GM23338 (cell line): ENCODE measurements around the gene HTR2A. TPM values are rescaled to one million over a fixed set of nuclear protein-coding genes. Genes with fewer than 3 reads are reported as not detected.

ENCODE experiments used
- ATAC-seq: fragments of 200-7000 bp; cut with Tn5 transposase; 3 replicates; pipeline ENCODE4 v1.9.1; 2020
- DNase-seq: peaks from one replicate; pipeline ENCODE4 v3.0.0-alpha.2; 2015; ENCODE audit warnings: low spot score
- H2AFZ ChIP-seq: fragments of 200-600 bp; sonication (generic); 2 replicates; pipeline ENCODE4 v1.8.0; 2016; ENCODE audit warnings: antibody characterized with exemption, mild to moderate bottlenecking, moderate library complexity
- H3F3A ChIP-seq: fragments of 200-600 bp; sonication (generic); replicated peaks from 2 replicates; pipeline ENCODE4 v1.8.0; 2017; ENCODE audit warnings: antibody characterized with exemption, mixed run types, low read depth
- H3K27ac ChIP-seq: fragments of 200-600 bp; sonication (generic); 2 replicates; pipeline ENCODE4 v1.6.1; 2016; ENCODE audit warnings: low read depth
- H3K27me3 ChIP-seq: fragments of 200-600 bp; sonication (generic); 2 replicates; pipeline ENCODE4 v1.8.0; 2016; ENCODE audit warnings: mild to moderate bottlenecking, mixed run types, moderate library complexity; ENCODE audit not compliant: insufficient read depth
- H3K36me3 ChIP-seq: fragments of 200-600 bp; sonication (generic); 2 replicates; pipeline ENCODE4 v1.8.0; 2016; ENCODE audit warnings: mild to moderate bottlenecking; ENCODE audit not compliant: insufficient read depth
- H3K4me1 ChIP-seq: fragments of 200-600 bp; sonication (generic); 2 replicates; pipeline ENCODE4 v1.8.0; 2016; ENCODE audit warnings: mild to moderate bottlenecking, moderate library complexity; ENCODE audit not compliant: insufficient read depth
- H3K4me2 ChIP-seq: fragments of 200-600 bp; sonication (generic); 2 replicates; pipeline ENCODE4 v1.7.1; 2017; ENCODE audit warnings: mixed run types
- H3K4me3 ChIP-seq: fragments of 200-600 bp; sonication (generic); 2 replicates; pipeline ENCODE4 v1.6.1; 2016; ENCODE audit warnings: mixed run types
- H3K79me2 ChIP-seq: fragments of 200-600 bp; sonication (generic); replicated peaks from 2 replicates; pipeline ENCODE4 v1.8.0; 2017; ENCODE audit warnings: mild to moderate bottlenecking; ENCODE audit not compliant: insufficient read depth
- H3K9me2 ChIP-seq: fragments of 200-600 bp; sonication (generic); 2 replicates; pipeline ENCODE4 v1.8.0; 2017; ENCODE audit not compliant: insufficient read depth
- H4K20me1 ChIP-seq: fragments of 200-600 bp; sonication (generic); replicated peaks from 2 replicates; pipeline ENCODE4 v1.8.0; 2017; ENCODE audit warnings: mild to moderate bottlenecking; ENCODE audit not compliant: insufficient read depth
- H3K27ac Mint-ChIP-seq: 2 replicates; pipeline ENCODE4 v1.8.0; 2020; ENCODE audit warnings: inconsistent platforms, mild to moderate bottlenecking, moderate library complexity, mixed read lengths
- H3K27me3 Mint-ChIP-seq: 3 replicates; pipeline ENCODE4 v1.8.0; 2022; ENCODE audit warnings: low read depth, mild to moderate bottlenecking, moderate library complexity, mixed read lengths, inconsistent platforms; ENCODE audit not compliant: insufficient read depth, poor library complexity
- H3K36me3 Mint-ChIP-seq: 3 replicates; pipeline ENCODE4 v1.8.0; 2021; ENCODE audit warnings: low read depth, mild to moderate bottlenecking, inconsistent platforms, moderate library complexity, mixed read lengths
- H3K4me1 Mint-ChIP-seq: 3 replicates; pipeline ENCODE4 v1.8.0; 2020; ENCODE audit warnings: mild to moderate bottlenecking, inconsistent platforms, mixed read lengths
- H3K4me3 Mint-ChIP-seq: 3 replicates; pipeline ENCODE4 v1.8.0; 2021; ENCODE audit warnings: moderate library complexity, mild to moderate bottlenecking, inconsistent platforms, mixed read lengths
- H3K9me3 Mint-ChIP-seq: 3 replicates; pipeline ENCODE4 v1.8.0; 2020; ENCODE audit warnings: moderate library complexity, mild to moderate bottlenecking, inconsistent platforms, mixed read lengths
- CREB1 ChIP-seq: fragments of 250-450 bp; sonication (Bioruptor Pico); IDR thresholded peaks from 2 replicates; pipeline ENCODE4 v1.5.0; 2020; ENCODE audit warnings: low read depth, mild to moderate bottlenecking, moderate library complexity
- EZH2 ChIP-seq: fragments of 200-600 bp; sonication (generic); IDR thresholded peaks from one replicate; pipeline ENCODE4 v1.8.0; 2017; ENCODE audit warnings: antibody characterized with exemption, mild to moderate bottlenecking, low read depth; ENCODE audit not compliant: unreplicated experiment
- EZH2phosphoT487 ChIP-seq: fragments of 200-600 bp; sonication (generic); IDR thresholded peaks from one replicate; pipeline ENCODE4 v1.8.1; 2018; ENCODE audit warnings: antibody characterized with exemption; ENCODE audit not compliant: unreplicated experiment
- JUNB ChIP-seq: IDR thresholded peaks from one replicate; pipeline ENCODE4 v1.6.1; 2016; ENCODE audit warnings: antibody characterized with exemption; ENCODE audit not compliant: unreplicated experiment
- NANOG ChIP-seq: IDR thresholded peaks from 2 replicates; pipeline ENCODE4 v1.6.1; 2016; ENCODE audit warnings: antibody characterized with exemption, borderline replicate concordance
- POLR2AphosphoS5 ChIP-seq: IDR thresholded peaks from 2 replicates; pipeline ENCODE4 v1.6.1; 2016; ENCODE audit warnings: antibody characterized with exemption, low read depth
- STAT1 ChIP-seq: IDR thresholded peaks from one replicate; pipeline ENCODE4 v1.6.1; 2016; ENCODE audit warnings: antibody characterized with exemption; ENCODE audit not compliant: unreplicated experiment
- polyA plus RNA-seq: library from polyadenylated mRNA; unstranded; fragments of >200 nt; fragmentation: Nextera tagmentation; extraction: Ambion mirVana; gene quantifications from 2 replicates; pipeline ENCODE4 v1.2.1, GENCODE V29; 2016
- total RNA-seq: library from RNA; depleted of rRNA; stranded (reverse); fragments of >200 nt; shearing (Covaris generic); gene quantifications from 2 replicates; pipeline ENCODE4 v1.2.3, GENCODE V29; 2014
- TF ChIP-seq, protein P1 (sequence below): IDR thresholded peaks from one replicate; pipeline ENCODE4 v1.6.1; 2018; ENCODE audit warnings: antibody characterized with exemption; ENCODE audit not compliant: unreplicated experiment
- TF ChIP-seq, protein P2 (sequence below): IDR thresholded peaks from 2 replicates; pipeline ENCODE4 v1.6.1; 2016; ENCODE audit warnings: antibody characterized with exemption
- TF ChIP-seq, protein P3 (sequence below), 2 experiments: fragments of 200-600 bp in 1 of 2; sonication (generic) in 1 of 2; conservative IDR thresholded peaks; 2 replicates each; pipeline versions ENCODE4 v1.5.1 to v1.6.1; 2016 to 2017; ENCODE audit warnings: antibody characterized with exemption in 2 of 2, low read depth in 2 of 2, mild to moderate bottlenecking in 2 of 2, moderate library complexity in 1 of 2
- TF ChIP-seq, protein P4 (sequence below): fragments of 250-450 bp; sonication (Bioruptor Pico); IDR thresholded peaks from 2 replicates; pipeline ENCODE4 v1.5.0; 2020; ENCODE audit warnings: mild to moderate bottlenecking, moderate library complexity

The HTR2A gene
- total and polyA plus RNA-seq, 2 experiments from 2014 or later = not detected

DNA sequence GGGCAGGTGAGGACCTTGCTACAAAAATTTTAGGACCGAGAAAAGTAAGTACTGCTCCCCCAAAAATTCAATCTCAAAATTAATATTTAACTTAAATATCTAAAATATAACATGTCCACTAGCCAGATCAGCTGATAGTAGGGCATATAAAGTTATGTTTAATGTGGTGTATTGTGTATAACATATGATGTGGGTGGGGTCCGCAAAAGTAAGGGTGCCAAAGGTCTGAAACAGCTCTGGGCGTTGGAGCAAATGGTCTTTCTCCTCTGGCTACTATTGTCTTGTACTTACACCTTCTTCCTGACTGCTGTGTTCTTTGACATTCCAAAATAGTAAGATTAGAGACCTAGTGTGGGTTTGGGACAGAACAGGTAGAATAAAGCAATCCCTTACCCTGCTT, 41.2 kb downstream of the HTR2A start:
- H3F3A ChIP-seq = no peaks in the 10 kb centered on the region
- TF ChIP-seq JUNB = no peak
- TF ChIP-seq POLR2AphosphoS5 = no peak
- TF ChIP-seq, protein P1, sequence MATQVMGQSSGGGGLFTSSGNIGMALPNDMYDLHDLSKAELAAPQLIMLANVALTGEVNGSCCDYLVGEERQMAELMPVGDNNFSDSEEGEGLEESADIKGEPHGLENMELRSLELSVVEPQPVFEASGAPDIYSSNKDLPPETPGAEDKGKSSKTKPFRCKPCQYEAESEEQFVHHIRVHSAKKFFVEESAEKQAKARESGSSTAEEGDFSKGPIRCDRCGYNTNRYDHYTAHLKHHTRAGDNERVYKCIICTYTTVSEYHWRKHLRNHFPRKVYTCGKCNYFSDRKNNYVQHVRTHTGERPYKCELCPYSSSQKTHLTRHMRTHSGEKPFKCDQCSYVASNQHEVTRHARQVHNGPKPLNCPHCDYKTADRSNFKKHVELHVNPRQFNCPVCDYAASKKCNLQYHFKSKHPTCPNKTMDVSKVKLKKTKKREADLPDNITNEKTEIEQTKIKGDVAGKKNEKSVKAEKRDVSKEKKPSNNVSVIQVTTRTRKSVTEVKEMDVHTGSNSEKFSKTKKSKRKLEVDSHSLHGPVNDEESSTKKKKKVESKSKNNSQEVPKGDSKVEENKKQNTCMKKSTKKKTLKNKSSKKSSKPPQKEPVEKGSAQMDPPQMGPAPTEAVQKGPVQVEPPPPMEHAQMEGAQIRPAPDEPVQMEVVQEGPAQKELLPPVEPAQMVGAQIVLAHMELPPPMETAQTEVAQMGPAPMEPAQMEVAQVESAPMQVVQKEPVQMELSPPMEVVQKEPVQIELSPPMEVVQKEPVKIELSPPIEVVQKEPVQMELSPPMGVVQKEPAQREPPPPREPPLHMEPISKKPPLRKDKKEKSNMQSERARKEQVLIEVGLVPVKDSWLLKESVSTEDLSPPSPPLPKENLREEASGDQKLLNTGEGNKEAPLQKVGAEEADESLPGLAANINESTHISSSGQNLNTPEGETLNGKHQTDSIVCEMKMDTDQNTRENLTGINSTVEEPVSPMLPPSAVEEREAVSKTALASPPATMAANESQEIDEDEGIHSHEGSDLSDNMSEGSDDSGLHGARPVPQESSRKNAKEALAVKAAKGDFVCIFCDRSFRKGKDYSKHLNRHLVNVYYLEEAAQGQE = no peak
- no peak for TF ChIP-seq EZH2
- no peak for TF ChIP-seq EZH2phosphoT487
- TF ChIP-seq, protein P2, sequence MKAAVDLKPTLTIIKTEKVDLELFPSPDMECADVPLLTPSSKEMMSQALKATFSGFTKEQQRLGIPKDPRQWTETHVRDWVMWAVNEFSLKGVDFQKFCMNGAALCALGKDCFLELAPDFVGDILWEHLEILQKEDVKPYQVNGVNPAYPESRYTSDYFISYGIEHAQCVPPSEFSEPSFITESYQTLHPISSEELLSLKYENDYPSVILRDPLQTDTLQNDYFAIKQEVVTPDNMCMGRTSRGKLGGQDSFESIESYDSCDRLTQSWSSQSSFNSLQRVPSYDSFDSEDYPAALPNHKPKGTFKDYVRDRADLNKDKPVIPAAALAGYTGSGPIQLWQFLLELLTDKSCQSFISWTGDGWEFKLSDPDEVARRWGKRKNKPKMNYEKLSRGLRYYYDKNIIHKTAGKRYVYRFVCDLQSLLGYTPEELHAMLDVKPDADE = no peak
- TF ChIP-seq, protein P3, sequence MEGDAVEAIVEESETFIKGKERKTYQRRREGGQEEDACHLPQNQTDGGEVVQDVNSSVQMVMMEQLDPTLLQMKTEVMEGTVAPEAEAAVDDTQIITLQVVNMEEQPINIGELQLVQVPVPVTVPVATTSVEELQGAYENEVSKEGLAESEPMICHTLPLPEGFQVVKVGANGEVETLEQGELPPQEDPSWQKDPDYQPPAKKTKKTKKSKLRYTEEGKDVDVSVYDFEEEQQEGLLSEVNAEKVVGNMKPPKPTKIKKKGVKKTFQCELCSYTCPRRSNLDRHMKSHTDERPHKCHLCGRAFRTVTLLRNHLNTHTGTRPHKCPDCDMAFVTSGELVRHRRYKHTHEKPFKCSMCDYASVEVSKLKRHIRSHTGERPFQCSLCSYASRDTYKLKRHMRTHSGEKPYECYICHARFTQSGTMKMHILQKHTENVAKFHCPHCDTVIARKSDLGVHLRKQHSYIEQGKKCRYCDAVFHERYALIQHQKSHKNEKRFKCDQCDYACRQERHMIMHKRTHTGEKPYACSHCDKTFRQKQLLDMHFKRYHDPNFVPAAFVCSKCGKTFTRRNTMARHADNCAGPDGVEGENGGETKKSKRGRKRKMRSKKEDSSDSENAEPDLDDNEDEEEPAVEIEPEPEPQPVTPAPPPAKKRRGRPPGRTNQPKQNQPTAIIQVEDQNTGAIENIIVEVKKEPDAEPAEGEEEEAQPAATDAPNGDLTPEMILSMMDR (conservative IDR thresholded peaks at IDR 0.05; ENCODE audit: low read depth in 2 of 2) = no peak
- TF ChIP-seq, protein P4, sequence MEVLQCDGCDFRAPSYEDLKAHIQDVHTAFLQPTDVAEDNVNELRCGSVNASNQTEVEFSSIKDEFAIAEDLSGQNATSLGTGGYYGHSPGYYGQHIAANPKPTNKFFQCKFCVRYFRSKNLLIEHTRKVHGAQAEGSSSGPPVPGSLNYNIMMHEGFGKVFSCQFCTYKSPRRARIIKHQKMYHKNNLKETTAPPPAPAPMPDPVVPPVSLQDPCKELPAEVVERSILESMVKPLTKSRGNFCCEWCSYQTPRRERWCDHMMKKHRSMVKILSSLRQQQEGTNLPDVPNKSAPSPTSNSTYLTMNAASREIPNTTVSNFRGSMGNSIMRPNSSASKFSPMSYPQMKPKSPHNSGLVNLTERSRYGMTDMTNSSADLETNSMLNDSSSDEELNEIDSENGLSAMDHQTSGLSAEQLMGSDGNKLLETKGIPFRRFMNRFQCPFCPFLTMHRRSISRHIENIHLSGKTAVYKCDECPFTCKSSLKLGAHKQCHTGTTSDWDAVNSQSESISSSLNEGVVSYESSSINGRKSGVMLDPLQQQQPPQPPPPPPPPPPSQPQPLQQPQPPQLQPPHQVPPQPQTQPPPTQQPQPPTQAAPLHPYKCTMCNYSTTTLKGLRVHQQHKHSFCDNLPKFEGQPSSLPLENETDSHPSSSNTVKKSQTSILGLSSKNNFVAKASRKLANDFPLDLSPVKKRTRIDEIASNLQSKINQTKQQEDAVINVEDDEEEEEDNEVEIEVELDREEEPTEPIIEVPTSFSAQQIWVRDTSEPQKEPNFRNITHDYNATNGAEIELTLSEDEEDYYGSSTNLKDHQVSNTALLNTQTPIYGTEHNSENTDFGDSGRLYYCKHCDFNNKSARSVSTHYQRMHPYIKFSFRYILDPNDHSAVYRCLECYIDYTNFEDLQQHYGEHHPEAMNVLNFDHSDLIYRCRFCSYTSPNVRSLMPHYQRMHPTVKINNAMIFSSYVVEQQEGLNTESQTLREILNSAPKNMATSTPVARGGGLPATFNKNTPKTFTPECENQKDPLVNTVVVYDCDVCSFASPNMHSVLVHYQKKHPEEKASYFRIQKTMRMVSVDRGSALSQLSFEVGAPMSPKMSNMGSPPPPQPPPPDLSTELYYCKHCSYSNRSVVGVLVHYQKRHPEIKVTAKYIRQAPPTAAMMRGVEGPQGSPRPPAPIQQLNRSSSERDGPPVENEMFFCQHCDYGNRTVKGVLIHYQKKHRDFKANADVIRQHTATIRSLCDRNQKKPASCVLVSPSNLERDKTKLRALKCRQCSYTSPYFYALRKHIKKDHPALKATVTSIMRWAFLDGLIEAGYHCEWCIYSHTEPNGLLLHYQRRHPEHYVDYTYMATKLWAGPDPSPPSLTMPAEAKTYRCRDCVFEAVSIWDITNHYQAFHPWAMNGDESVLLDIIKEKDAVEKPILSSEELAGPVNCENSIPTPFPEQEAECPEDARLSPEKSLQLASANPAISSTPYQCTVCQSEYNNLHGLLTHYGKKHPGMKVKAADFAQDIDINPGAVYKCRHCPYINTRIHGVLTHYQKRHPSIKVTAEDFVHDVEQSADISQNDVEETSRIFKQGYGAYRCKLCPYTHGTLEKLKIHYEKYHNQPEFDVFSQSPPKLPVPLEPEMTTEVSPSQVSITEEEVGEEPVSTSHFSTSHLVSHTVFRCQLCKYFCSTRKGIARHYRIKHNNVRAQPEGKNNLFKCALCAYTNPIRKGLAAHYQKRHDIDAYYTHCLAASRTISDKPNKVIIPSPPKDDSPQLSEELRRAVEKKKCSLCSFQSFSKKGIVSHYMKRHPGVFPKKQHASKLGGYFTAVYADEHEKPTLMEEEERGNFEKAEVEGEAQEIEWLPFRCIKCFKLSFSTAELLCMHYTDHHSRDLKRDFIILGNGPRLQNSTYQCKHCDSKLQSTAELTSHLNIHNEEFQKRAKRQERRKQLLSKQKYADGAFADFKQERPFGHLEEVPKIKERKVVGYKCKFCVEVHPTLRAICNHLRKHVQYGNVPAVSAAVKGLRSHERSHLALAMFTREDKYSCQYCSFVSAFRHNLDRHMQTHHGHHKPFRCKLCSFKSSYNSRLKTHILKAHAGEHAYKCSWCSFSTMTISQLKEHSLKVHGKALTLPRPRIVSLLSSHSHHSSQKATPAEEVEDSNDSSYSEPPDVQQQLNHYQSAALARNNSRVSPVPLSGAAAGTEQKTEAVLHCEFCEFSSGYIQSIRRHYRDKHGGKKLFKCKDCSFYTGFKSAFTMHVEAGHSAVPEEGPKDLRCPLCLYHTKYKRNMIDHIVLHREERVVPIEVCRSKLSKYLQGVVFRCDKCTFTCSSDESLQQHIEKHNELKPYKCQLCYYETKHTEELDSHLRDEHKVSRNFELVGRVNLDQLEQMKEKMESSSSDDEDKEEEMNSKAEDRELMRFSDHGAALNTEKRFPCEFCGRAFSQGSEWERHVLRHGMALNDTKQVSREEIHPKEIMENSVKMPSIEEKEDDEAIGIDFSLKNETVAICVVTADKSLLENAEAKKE (CRISPR knock-in tag) = no peak
- no peak for TF ChIP-seq NANOG
- TF ChIP-seq STAT1 = no peak
- no peak for TF ChIP-seq CREB1 (CRISPR knock-in tag)
- H3K27ac Mint-ChIP-seq = no peak overlapping the region

More for the DNA sequence above, 41.2 kb downstream of the HTR2A start:
- Mint-ChIP-seq H3K4me1 (peaks cover 4% of the 10 kb centered on the region; the same call in 2 of the 3 replicates), H3K9me3 (no peaks in the 10 kb centered on the region), H3K4me3 (no peak overlapping the region), H3K36me3 (no peaks in the 10 kb centered on the region), H3K27me3 (peaks cover 2% of the 10 kb centered on the region)
- Histone ChIP-seq H4K20me1 (no peaks in the 10 kb centered on the region), H3K27ac (no peak overlapping the region), H2AFZ (no peak overlapping the region), H3K36me3 (no peaks in the 10 kb centered on the region), H3K4me1 (no peaks in the 10 kb centered on the region), H3K27me3 (no peaks in the 10 kb centered on the region), H3K9me2 (no peaks in the 10 kb centered on the region), H3K4me2 (no peak overlapping the region), H3K79me2 (no peaks in the 10 kb centered on the region), H3K4me3 (no peak overlapping the region)
- ATAC-seq (no peak), DNase-seq (no peak)
